GM19023 (cell line): ENCODE measurements around the gene NR6A1.

Experiments used
- ATAC-seq: cut with Tn5 transposase; IDR thresholded peaks from one replicate; pipeline ENCODE4 v1.9.1; 2021; ENCODE audit warnings: mild to moderate bottlenecking, moderate library complexity; ENCODE audit not compliant: unreplicated experiment

Gene NR6A1

GRCh38 chr9:124497441-124497840 lies 273.7 kb downstream of the NR6A1 start:
- ATAC-seq = no peak

- ATAC-seq = no peak
Observed at GRCh38 chr9:124496463-124496862, 274.6 kb downstream of the NR6A1 start.

DNA sequence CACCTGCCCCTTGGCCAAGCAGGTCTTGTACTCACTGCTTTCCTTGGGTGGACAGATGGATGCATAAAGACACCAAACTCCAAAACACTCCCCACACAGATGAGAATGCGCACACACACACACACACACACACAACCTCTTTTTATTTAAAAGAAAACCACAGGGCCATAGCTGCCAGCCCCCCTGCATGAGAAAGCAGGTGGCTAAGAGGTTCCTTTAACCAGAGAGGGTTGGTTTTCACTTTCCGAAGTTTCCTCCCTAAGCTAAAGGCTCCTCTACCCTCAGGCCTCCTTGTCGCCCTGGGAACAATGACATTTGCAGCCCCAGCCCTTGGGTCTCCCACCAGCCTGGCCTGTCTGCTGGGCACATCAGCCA lies 275.0 kb downstream of the NR6A1 start:
- ATAC-seq = no peak

GRCh38 chr9:124495126-124496074 lies 275.7 kb downstream of the NR6A1 start:
- ATAC-seq = no peak

DNA sequence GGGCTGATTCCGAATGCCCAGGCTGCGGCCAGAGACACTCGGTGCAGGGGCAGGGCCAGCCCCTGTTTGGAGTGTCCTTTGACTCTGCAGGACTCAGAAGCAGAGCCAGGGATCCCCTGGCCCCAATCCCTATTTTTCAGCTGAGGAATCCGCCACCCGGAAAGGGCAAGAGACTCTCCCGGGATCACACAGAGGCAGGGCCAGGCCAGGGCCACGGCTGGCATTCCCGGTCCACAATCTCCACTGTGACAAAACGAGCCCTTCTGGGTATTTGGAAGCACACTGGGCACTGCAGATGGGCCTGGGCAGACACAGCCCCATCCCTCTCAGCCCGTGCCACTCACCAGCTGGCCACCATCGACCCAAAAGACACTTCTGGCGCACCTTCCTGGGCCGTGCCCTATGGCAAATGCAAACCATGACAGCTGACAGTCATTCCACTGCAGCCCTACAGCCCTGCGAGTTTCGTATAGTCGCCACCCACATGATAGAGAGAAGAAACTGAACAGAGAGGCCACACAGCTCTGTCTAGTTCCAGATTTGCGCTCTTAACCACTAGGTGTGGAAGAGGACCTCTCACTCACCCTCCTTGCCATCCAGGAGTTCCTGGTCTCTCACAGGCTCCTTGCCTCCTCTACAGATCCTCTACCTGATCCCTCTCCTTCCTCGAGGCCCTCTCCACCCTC lies 277.2 kb downstream of the NR6A1 start:
- peak; percentile 73 for ATAC-seq

- no peak for ATAC-seq
Observed at GRCh38 chr9:124493218-124493617, 277.9 kb downstream of the NR6A1 start.

GRCh38 chr9:124492818-124493217 lies 278.3 kb downstream of the NR6A1 start:
- no peak for ATAC-seq

GRCh38 chr9:124491049-124491975 lies 279.8 kb downstream of the NR6A1 start:
- ATAC-seq = no peak

DNA sequence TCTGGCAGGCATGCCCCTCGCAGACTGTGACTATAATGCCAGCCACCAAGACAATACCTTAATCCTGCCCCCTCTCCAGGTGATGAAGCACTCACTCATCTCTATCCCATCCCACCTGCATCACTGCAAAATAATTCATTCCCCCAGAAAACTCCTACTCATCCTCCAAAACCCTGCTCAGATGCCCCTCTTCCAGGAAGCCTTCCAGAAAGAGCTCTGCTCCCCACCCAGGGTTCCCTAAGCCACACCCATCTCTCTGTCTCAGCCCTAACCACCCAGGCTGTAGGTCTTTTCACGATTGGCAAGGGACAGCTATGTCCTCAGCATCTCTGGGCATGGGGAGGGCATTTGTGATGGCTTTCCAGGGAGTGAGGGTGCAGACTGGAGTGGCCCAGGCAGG lies 281.1 kb downstream of the NR6A1 start:
- no peak for ATAC-seq

GRCh38 chr9:124489222-124489621 lies 281.9 kb downstream of the NR6A1 start:
- no peak for ATAC-seq

DNA sequence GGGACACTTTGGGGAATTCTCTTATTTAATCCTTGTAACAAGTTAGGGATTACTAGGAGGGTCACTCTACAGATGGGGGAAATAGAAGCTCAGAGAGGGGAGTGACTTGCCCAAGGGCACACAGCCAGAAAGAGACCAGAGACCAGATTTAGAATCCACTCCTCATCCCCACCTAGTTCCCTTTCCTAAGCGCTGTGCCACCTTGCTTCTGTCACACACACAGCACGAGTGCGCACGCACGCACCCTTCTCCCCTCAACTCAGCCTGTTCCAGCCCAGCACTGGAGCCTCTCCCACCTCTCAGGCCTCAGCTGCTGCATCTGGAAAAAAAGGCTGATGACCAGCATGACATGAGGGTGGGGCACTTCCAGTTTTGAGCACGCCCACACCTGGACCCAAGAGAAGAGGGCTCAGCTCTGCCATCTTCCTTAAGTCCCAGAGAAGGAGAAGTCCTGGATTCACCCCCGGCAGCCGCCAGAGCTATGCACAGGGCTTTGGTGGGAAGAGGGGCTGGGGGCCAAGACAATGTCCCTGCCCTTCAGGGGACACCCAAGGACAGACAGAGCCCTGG lies 282.4 kb downstream of the NR6A1 start:
- no peak for ATAC-seq

DNA sequence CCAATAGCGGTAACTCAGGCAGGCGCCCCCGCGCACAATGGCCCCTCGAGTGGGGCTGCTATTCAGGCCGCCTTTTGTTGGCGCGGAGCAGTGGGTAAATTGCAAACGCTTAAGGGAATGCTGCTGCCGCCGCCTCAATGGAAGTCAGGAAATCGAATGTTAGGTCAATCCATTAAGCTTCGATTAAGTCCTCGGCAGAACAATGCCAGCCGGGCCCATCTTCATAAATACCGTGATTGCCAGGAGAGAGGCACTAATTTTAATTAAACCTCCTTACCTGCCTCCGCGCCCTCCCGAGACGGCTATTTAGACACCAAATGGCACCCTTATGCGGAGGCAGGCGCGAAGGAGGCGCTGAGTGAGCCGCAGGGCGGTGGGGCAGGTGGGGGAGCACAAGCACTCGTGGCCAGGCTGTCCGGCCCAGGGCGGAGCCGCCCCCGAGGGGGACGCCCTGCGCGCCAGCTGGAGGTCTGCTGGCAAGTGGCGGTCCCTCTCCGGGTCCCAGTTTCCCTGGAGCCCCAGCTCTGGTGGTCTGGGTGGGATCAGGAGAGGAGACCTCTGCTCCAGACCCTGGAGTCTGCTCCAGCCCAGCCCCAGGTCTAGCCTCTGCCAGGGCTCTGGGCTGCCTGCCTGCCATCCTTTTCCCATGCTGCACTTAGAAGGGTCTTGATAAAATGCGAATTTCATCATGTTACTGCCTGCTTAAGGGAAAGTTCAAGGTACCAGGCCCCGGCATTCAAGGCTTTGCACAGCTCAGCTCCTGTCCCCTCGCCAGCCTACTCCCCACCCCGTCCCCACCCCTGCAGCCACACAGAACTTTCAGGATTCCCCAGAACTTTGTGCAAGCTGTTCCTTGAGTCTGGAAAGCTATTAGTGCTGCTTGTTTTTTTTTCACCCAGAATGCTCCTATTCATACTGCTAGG lies 283.6 kb downstream of the NR6A1 start:
- ATAC-seq = no peak

DNA sequence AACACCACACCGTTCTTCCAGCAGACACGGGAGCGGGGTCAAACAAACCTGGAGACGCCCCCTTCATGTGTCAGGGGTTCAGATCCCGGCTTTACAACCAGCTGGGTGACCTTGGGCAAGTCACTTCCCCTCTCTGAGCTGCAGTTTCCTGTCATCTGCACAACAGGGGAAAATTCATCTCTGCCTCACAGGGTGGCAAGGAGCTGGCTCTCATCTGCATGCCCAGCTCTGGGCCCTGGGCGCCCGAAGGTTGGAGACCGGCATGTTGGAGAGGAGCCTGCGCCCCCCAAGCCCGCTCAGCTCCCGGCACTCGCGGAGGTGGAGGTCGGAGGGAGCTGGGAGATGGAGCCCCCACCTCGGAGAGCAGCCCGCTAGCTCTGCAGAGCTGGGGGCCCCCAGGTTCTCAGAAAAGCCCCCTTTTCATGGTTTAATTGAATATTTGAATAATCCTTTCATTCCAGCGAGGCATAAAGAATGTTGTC lies 284.3 kb downstream of the NR6A1 start:
- no peak for ATAC-seq

GRCh38 chr9:124485936-124486335 lies 285.2 kb downstream of the NR6A1 start:
- ATAC-seq = no peak

DNA sequence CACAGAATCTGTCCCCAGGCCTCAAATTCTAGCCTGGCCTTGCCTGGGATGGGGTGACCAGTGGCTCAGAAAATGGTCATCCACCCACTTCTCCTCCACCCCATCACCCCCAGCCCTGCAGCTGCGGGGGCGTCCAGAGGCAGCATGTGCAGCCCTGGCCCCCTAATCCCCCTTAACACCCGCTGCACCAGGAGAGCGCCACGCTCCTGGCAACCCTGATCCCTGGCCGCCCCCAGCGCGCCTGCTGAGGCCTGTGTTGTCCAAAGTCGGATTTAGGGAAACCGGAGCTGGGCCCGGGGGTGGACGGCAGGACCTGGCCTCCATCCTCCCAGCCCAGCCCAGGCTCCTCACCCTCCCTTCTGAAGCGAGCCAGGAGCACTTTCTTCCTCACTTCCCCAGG lies 285.9 kb downstream of the NR6A1 start:
- no peak for ATAC-seq

DNA sequence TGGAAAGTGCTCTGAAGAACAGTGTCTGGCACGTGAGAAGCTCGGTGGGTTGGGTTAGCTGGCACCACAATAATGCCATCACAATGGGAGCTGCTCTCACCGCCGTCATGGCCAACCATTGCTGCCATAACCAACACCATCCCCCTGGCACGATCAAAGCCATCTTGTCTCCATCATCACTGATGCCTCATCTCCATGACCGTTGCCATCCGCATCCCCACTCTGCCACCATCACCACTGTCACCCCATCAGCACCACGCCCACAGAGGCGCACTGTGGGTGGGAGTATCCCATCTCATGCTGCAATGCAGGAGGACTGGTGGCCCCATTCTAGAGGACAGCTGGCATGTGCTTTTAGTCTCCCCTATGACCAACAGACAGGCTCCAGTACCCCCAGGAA lies 287.6 kb downstream of the NR6A1 start:
- no peak for ATAC-seq

- ATAC-seq = no peak
Observed at GRCh38 chr9:124482431-124483031, 288.6 kb downstream of the NR6A1 start.

- no peak for ATAC-seq
Observed at GRCh38 chr9:124481115-124481514, 290.0 kb downstream of the NR6A1 start.

GRCh38 chr9:124480621-124480981 lies 290.5 kb downstream of the NR6A1 start:
- no peak for ATAC-seq
